Melanocyte of skin (primary cell): Measurements from ENCODE around the gene MYH7B. TPM values are rescaled to one million over a fixed set of nuclear protein-coding genes. Genes with fewer than 3 reads are reported as not detected.

ENCODE experiments used
- small RNA-seq, 2 donors: library from RNA; depleted of rRNA; stranded (forward); fragments of <200 nt; gene quantifications; one replicate each; pipeline ENCODE3, GENCODE V24; 2012
- total RNA-seq, 2 donors: library from RNA; depleted of rRNA; stranded (reverse); fragments of >200 nt; gene quantifications; 2 replicates each; pipeline ENCODE4 v1.2.3, GENCODE V29; 2012

The MYH7B gene
- under 1 TPM in 1 of 2 donors, not detected in 1; under 0.01 TPM for total RNA-seq

GRCh38 chr20:34955231-34956040 is at the start of gene MYH7B, which contains the start of gene GSS:
MYH7B (plus strand) TSS chr20:34955868; CDS start chr20:34978006, 22,138 bp downstream.
GSS (minus strand) TSS chr20:34955806; CDS start chr20:34951852, 3,954 bp downstream.

Small RNA genes lying within 50 kb of the gene (small RNA-seq; reads per million reads assigned to genes)
- 1.5 to 2.1 reads per million in 2 donors for gene MIR499A

Other genes starting within 250 kb of the MYH7B start
- gene NCOA6, start 130.2 kb upstream of the MYH7B start, total RNA-seq, result 1 to 10 TPM; 8.6 to 10.0 TPM
- gene GGT7, start 83.0 kb upstream of the MYH7B start, total RNA-seq, result 1 to 10 TPM; 8.0 to 8.9 TPM
- 10 to 100 TPM; 36.6 to 48.2 TPM for gene ACSS2, start 79.3 kb upstream of the MYH7B start, total RNA-seq
- 10 to 100 TPM; 71.9 to 78.6 TPM for gene GSS, start 62 bp upstream of the MYH7B start, total RNA-seq
- 10 to 100 TPM; 66.9 to 75.0 TPM for gene TRPC4AP, start 136.9 kb downstream of the MYH7B start, total RNA-seq
- 10 to 100 TPM; 30.6 to 48.3 TPM for gene EDEM2, start 191.5 kb downstream of the MYH7B start, total RNA-seq
- gene PROCR, start 216.2 kb downstream of the MYH7B start, total RNA-seq, result 10 to 100 TPM in 1 of 2 donors, 1 to 10 TPM in 1; 6.9 to 51.6 TPM